Astrocyte of the cerebellum (primary cell): ENCODE data around the gene FOXP1.

Source experiments
- DNase-seq: peaks from one replicate; pipeline ENCODE4 v3.0.0-alpha.2; 2011; ENCODE audit warnings: low read depth
- H3K4me3 ChIP-seq: 2 replicates; pipeline ENCODE4 v1.5.1; 2011; ENCODE audit warnings: mild to moderate bottlenecking, low read depth, low read length, moderate library complexity
- CTCF ChIP-seq: IDR thresholded peaks from 2 replicates; pipeline ENCODE4 v1.5.1; 2012; ENCODE audit warnings: low read length, low read depth, moderate library complexity, mild to moderate bottlenecking; ENCODE audit errors: missing control alignments
- in situ Hi-C: cut with HindIII; loops from 2 replicates; pipeline ENCODE4 v1.10.0; 2017; ENCODE audit warnings: low sequenced_read_pairs

The FOXP1 gene

GRCh38 chr3:70919091-70919490 lies 664.4 kb downstream of the FOXP1 start:
- no peak overlapping the region for H3K4me3 ChIP-seq
- no peak for DNase-seq
- in situ Hi-C loops = no loop called here
- no peak for TF ChIP-seq CTCF

- in situ Hi-C loops = no loop called here
- no peak for TF ChIP-seq CTCF
- DNase-seq = no peak
- H3K4me3 ChIP-seq = no peak overlapping the region
Measured at GRCh38 chr3:70916375-70917055, 667.0 kb downstream of the FOXP1 start.

GRCh38 chr3:70914862-70915261 lies 668.7 kb downstream of the FOXP1 start:
- H3K4me3 ChIP-seq = no peak overlapping the region
- in situ Hi-C loops = no loop called here
- DNase-seq = no peak
- TF ChIP-seq CTCF = no peak

GRCh38 chr3:70911719-70912118 lies 671.8 kb downstream of the FOXP1 start:
- in situ Hi-C loops = no loop called here
- no peak overlapping the region for H3K4me3 ChIP-seq
- no peak for TF ChIP-seq CTCF
- DNase-seq = no peak

GRCh38 chr3:70905491-70905890 lies 678.0 kb downstream of the FOXP1 start:
- no peak for TF ChIP-seq CTCF
- DNase-seq = no peak
- in situ Hi-C loops = loop anchor here (5.0 kb wide), 1 partner anchor 47 kb away; no protein-coding TSS in a partner anchor
- no peak overlapping the region for H3K4me3 ChIP-seq
